ENCODE data around the gene MID1.

MID1 gene

GRCh38 chrX:10529344-10529743 lies 91.0 kb downstream of the MID1 start:
- ChIA-PET POLR2A (no interaction called here), CTCF (no interaction called here)
- Histone ChIP-seq H3K4me3 (ENCODE audit: low read depth, low read length) (no peak overlapping the region), H3K36me3 (ENCODE audit: control insufficient read depth in 2 of 2, insufficient read depth in 1 of 2, low read length in 2 of 2) (peaks cover 0 to 25% of the 10 kb centered on the region in 2 experiments; a peak in 1 of 3 replicates), H3K4me1 (ENCODE audit: control insufficient read depth, insufficient read depth, low read length) (no peaks in the 10 kb centered on the region), H3K27ac (ENCODE audit: extremely low read depth, low read depth, low read length) (no peak overlapping the region), H3K9me3 (ENCODE audit: control insufficient read depth, insufficient read depth, low read depth, low read length) (no peaks in the 10 kb centered on the region)
- TF ChIP-seq ZSCAN4 (tag by site-specific recombination; IDR thresholded peaks at IDR 0.05) = no peak

DNA sequence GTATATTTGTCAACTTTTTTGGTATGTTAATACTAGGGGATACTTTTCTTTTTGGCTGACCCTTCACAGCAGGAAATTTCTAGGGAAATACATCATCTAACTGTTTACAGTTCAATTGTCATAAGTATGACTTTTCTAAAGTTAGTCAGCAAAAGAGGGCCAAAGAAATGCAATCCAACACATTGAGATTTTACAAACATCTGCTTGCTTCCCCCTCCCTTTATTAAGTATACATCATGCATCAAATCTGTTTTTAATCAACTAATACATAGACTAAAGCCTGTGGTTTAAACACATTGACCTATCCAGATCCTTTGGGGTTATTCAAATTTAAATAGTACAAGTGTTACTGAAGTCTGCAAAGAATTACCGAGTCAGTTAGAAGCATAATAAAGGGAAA lies 93.9 kb downstream of the MID1 start:
- TF ChIP-seq ZBTB48 (tag by site-specific recombination; IDR thresholded peaks at IDR 0.05) (no peak), ZNF157 (tag by site-specific recombination; IDR thresholded peaks at IDR 0.05) (no peak), ZNF501 (tag by site-specific recombination; IDR thresholded peaks at IDR 0.05) (no peak), ZNF112 (tag by site-specific recombination; IDR thresholded peaks at IDR 0.05) (no peak), KLF1 (tag by site-specific recombination; IDR thresholded peaks at IDR 0.05) (no peak), SALL2 (tag by site-specific recombination; IDR thresholded peaks at IDR 0.05; ENCODE audit: borderline replicate concordance) (no peak), ZNF549 (tag by site-specific recombination; IDR thresholded peaks at IDR 0.05) (no peak), ZNF837 (tag by site-specific recombination; IDR thresholded peaks at IDR 0.05) (no peak), ZNF221 (tag by site-specific recombination; IDR thresholded peaks at IDR 0.05; ENCODE audit: borderline replicate concordance) (no peak), ZNF621 (tag by site-specific recombination; IDR thresholded peaks at IDR 0.05) (no peak), SETDB1 (IDR thresholded peaks at IDR 0.05; ENCODE audit: insufficient read length, low read length) (no peak), INSM2 (tag by site-specific recombination; IDR thresholded peaks at IDR 0.05) (no peak)
- TF ChIP-seq, protein P1, sequence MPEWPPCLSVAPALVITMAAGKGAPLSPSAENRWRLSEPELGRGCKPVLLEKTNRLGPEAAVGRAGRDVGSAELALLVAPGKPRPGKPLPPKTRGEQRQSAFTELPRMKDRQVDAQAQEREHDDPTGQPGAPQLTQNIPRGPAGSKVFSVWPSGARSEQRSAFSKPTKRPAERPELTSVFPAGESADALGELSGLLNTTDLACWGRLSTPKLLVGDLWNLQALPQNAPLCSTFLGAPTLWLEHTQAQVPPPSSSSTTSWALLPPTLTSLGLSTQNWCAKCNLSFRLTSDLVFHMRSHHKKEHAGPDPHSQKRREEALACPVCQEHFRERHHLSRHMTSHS (tag by site-specific recombination; IDR thresholded peaks at IDR 0.05) = no peak
- TF ChIP-seq, protein P2, sequence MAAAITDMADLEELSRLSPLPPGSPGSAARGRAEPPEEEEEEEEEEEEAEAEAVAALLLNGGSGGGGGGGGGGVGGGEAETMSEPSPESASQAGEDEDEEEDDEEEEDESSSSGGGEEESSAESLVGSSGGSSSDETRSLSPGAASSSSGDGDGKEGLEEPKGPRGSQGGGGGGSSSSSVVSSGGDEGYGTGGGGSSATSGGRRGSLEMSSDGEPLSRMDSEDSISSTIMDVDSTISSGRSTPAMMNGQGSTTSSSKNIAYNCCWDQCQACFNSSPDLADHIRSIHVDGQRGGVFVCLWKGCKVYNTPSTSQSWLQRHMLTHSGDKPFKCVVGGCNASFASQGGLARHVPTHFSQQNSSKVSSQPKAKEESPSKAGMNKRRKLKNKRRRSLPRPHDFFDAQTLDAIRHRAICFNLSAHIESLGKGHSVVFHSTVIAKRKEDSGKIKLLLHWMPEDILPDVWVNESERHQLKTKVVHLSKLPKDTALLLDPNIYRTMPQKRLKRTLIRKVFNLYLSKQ (tag by site-specific recombination; IDR thresholded peaks at IDR 0.05; ENCODE audit: borderline replicate concordance) = no peak
- TF ChIP-seq, protein P3, sequence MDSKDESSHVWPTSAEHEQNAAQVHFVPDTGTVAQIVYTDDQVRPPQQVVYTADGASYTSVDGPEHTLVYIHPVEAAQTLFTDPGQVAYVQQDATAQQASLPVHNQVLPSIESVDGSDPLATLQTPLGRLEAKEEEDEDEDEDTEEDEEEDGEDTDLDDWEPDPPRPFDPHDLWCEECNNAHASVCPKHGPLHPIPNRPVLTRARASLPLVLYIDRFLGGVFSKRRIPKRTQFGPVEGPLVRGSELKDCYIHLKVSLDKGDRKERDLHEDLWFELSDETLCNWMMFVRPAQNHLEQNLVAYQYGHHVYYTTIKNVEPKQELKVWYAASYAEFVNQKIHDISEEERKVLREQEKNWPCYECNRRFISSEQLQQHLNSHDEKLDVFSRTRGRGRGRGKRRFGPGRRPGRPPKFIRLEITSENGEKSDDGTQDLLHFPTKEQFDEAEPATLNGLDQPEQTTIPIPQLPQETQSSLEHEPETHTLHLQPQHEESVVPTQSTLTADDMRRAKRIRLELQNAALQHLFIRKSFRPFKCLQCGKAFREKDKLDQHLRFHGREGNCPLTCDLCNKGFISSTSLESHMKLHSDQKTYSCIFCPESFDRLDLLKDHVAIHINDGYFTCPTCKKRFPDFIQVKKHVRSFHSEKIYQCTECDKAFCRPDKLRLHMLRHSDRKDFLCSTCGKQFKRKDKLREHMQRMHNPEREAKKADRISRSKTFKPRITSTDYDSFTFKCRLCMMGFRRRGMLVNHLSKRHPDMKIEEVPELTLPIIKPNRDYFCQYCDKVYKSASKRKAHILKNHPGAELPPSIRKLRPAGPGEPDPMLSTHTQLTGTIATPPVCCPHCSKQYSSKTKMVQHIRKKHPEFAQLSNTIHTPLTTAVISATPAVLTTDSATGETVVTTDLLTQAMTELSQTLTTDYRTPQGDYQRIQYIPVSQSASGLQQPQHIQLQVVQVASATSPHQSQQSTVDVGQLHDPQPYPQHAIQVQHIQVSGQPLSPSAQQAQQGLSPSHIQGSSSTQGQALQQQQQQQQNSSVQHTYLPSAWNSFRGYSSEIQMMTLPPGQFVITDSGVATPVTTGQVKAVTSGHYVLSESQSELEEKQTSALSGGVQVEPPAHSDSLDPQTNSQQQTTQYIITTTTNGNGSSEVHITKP (tag by site-specific recombination; IDR thresholded peaks at IDR 0.05) = no peak
- no peak overlapping the region for H3K4me3 ChIP-seq (ENCODE audit: low read depth, low read length)
- peaks cover 0 to 41% of the 10 kb centered on the region in 2 experiments; a peak in 1 of 3 replicates for H3K36me3 ChIP-seq (ENCODE audit: control insufficient read depth in 2 of 2, insufficient read depth in 1 of 2, low read length in 2 of 2)
- no peaks in the 10 kb centered on the region for H3K9me3 ChIP-seq (ENCODE audit: control insufficient read depth, insufficient read depth, low read depth, low read length)
- no peaks in the 10 kb centered on the region for H3K4me1 ChIP-seq (ENCODE audit: control insufficient read depth, insufficient read depth, low read length)
- ChIA-PET POLR2A (no interaction called here), CTCF (no interaction called here)
- H3K27ac ChIP-seq (ENCODE audit: extremely low read depth, low read depth, low read length) = no peak overlapping the region
